ENCODE measurements around the gene SEC14L5.

The SEC14L5 gene

GRCh38 chr16:5003828-5004227 is 45.7 kb downstream of the SEC14L5 start:
- H3K9me3 Mint-ChIP-seq = no peaks in the 10 kb centered on the region
- no peaks in the 10 kb centered on the region for H3K27me3 Mint-ChIP-seq
- H3K4me3 Mint-ChIP-seq = no peak overlapping the region
- no peak overlapping the region for H3K27ac Mint-ChIP-seq
- no peaks in the 10 kb centered on the region for H3K36me3 Mint-ChIP-seq
- H3K4me1 Mint-ChIP-seq = no peaks in the 10 kb centered on the region

- Mint-ChIP-seq H3K4me1 (no peaks in the 10 kb centered on the region), H3K4me3 (no peak overlapping the region), H3K27me3 (no peaks in the 10 kb centered on the region), H3K9me3 (no peaks in the 10 kb centered on the region), H3K36me3 (no peaks in the 10 kb centered on the region), H3K27ac (no peak overlapping the region)
Measured at GRCh38 chr16:5004311-5004710, 46.2 kb downstream of the SEC14L5 start.

DNA sequence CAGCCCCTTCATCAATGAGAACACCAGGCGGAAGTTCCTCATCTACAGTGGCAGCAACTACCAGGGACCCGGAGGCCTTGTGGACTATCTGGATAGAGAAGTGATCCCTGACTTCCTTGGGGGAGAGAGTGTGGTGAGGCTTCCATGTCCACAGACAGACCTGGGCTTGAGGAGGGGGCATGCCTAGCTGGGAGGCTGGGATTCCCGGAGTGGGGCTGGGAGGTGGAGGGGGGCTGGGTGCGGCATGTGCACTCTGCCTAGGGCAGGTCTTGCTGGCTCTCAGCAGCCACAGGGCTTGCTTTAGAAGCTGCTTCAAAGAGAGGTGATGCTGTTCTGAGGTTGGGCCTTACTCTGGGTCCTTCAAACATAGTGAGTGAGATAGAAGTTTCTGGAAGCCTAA is 47.8 kb downstream of the SEC14L5 start:
- Mint-ChIP-seq H3K9me3 (no peaks in the 10 kb centered on the region), H3K27me3 (no peaks in the 10 kb centered on the region), H3K4me3 (no peak overlapping the region), H3K27ac (no peak overlapping the region), H3K4me1 (no peaks in the 10 kb centered on the region), H3K36me3 (no peaks in the 10 kb centered on the region)

- Mint-ChIP-seq H3K4me1 (no peaks in the 10 kb centered on the region), H3K27me3 (no peaks in the 10 kb centered on the region), H3K4me3 (no peak overlapping the region), H3K36me3 (no peaks in the 10 kb centered on the region), H3K9me3 (no peaks in the 10 kb centered on the region), H3K27ac (no peak overlapping the region)
Measured at GRCh38 chr16:5006348-5007193, 48.4 kb downstream of the SEC14L5 start.

- Mint-ChIP-seq H3K36me3 (no peaks in the 10 kb centered on the region), H3K27ac (no peak overlapping the region), H3K27me3 (no peaks in the 10 kb centered on the region), H3K9me3 (no peaks in the 10 kb centered on the region), H3K4me1 (no peaks in the 10 kb centered on the region), H3K4me3 (no peak overlapping the region)
Measured at GRCh38 chr16:5007256-5007655, 49.1 kb downstream of the SEC14L5 start.

GRCh38 chr16:5008311-5008731 is 50.2 kb downstream of the SEC14L5 start:
- Mint-ChIP-seq H3K9me3 (no peaks in the 10 kb centered on the region), H3K4me1 (no peaks in the 10 kb centered on the region), H3K27me3 (no peaks in the 10 kb centered on the region), H3K4me3 (no peak overlapping the region), H3K36me3 (no peaks in the 10 kb centered on the region), H3K27ac (no peak overlapping the region)

- Mint-ChIP-seq H3K4me3 (no peak overlapping the region), H3K27me3 (no peaks in the 10 kb centered on the region), H3K27ac (no peak overlapping the region), H3K36me3 (no peaks in the 10 kb centered on the region), H3K9me3 (no peaks in the 10 kb centered on the region), H3K4me1 (no peaks in the 10 kb centered on the region)
Measured at GRCh38 chr16:5010576-5011329, 52.6 kb downstream of the SEC14L5 start.

GRCh38 chr16:5011637-5012036 is 53.5 kb downstream of the SEC14L5 start:
- H3K27me3 Mint-ChIP-seq = no peaks in the 10 kb centered on the region
- H3K4me3 Mint-ChIP-seq = no peak overlapping the region
- H3K9me3 Mint-ChIP-seq = no peaks in the 10 kb centered on the region
- H3K4me1 Mint-ChIP-seq = no peaks in the 10 kb centered on the region
- no peaks in the 10 kb centered on the region for H3K36me3 Mint-ChIP-seq
- H3K27ac Mint-ChIP-seq = no peak overlapping the region

DNA sequence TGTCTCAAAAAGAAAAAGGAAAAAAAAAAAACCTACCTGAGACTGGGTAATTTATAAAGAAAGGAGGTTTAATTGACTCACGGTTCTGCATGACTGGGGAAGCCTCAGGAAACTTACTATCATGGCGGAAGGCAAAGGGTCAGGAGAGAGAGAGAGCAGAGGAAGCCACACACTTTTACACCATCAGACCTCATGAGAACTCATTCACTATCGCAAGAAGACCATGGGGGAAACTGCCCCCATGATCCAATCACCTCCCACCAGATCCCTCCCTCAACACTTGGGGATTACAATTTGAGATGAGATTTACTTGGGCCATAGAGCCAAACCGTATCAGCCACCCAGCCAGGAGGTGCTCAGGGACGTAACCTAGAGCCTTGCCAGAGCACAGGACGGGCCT is 54.8 kb downstream of the SEC14L5 start:
- no peaks in the 10 kb centered on the region for H3K27me3 Mint-ChIP-seq
- H3K4me3 Mint-ChIP-seq = no peak overlapping the region
- no peaks in the 10 kb centered on the region for H3K36me3 Mint-ChIP-seq
- no peaks in the 10 kb centered on the region for H3K9me3 Mint-ChIP-seq
- H3K4me1 Mint-ChIP-seq = no peaks in the 10 kb centered on the region
- H3K27ac Mint-ChIP-seq = no peak overlapping the region

DNA sequence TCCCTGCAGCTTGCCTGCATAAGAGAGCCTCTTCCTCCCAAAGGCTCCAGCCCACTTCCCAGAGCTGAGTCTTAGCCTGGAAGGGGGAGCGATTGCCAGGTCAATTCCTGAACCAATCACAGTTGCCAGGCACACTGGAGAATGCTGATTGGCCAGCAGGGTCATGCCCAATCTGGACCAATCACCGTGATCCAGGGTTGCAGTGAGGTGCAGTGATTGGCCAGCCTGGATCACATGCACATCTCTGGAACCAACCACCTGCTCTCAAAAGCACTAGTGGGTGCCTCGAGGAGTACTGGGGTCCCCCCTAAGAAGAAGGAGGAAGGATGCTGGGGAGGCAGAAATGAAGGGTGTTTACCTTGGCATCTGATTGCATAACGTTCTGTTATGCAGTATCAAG is 57.2 kb downstream of the SEC14L5 start:
- H3K27ac Mint-ChIP-seq = no peak overlapping the region
- no peak overlapping the region for H3K4me3 Mint-ChIP-seq
- no peaks in the 10 kb centered on the region for H3K36me3 Mint-ChIP-seq
- no peaks in the 10 kb centered on the region for H3K4me1 Mint-ChIP-seq
- H3K9me3 Mint-ChIP-seq = no peaks in the 10 kb centered on the region
- H3K27me3 Mint-ChIP-seq = no peaks in the 10 kb centered on the region

GRCh38 chr16:5015887-5016286 is 57.8 kb downstream of the SEC14L5 start:
- Mint-ChIP-seq H3K36me3 (no peaks in the 10 kb centered on the region), H3K4me1 (no peaks in the 10 kb centered on the region), H3K27ac (no peak overlapping the region), H3K4me3 (no peak overlapping the region), H3K27me3 (no peaks in the 10 kb centered on the region), H3K9me3 (no peaks in the 10 kb centered on the region)

DNA sequence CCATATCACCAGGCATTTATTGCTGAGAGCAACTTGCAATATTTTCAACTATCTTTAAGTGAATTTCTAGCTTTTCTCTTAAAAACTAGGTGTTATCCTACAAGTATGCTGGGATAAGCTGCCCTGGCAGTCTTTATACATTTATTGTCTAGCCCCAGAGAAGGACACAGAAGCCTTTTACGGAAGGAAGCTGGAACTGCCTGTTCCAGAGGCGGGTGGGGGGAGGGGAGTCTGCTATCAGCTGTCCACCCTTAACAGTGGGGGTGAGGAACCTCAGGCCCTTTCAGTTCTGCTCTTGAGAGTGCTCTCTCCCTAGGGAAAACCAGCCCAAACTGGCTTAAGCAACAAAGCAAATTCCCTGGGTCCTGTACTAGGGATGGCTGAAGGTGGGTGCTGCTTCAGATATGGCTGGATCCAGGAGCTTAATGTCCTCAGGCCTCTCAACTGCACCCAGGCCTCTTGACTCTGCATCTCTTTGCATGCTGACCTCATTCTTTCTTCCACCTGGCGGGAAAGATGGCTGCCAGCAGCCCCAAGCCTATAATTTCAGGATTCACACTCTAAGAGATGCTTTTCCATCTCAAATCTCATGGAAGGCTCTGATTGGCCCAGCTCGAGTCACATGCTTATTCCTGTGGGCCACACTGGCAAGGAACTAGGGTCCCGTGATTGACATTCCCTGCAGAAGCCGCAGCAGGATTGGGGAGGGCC is 59.0 kb downstream of the SEC14L5 start:
- Mint-ChIP-seq H3K9me3 (no peaks in the 10 kb centered on the region), H3K36me3 (no peaks in the 10 kb centered on the region), H3K27me3 (peaks cover 1% of the 10 kb centered on the region), H3K4me1 (no peaks in the 10 kb centered on the region), H3K27ac (no peak overlapping the region), H3K4me3 (no peak overlapping the region)

GRCh38 chr16:5017678-5017969 is 59.5 kb downstream of the SEC14L5 start:
- Mint-ChIP-seq H3K27me3 (peaks cover 1% of the 10 kb centered on the region), H3K4me1 (no peaks in the 10 kb centered on the region), H3K27ac (no peak overlapping the region), H3K36me3 (no peaks in the 10 kb centered on the region), H3K9me3 (no peaks in the 10 kb centered on the region), H3K4me3 (no peak overlapping the region)

DNA sequence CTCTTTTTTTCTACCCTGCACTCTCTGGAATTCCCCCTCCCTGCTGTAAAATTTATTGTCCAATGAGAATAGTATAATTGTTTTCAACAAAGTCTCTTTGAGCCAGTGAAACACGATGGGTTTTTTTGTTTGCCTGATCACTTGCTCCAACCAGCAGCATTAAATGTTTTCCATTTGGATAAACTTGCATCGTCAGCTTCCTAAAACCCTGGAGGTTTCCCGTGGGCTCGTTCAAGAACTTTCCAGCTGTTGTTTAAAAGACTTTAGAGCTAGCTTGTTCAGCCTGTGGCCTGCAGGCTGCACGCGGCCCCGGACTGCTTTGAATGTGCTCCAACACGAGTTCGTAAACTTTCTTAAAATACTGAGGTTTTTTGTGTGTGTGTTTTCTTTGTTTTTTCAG is 60.7 kb downstream of the SEC14L5 start:
- H3K27me3 Mint-ChIP-seq = peaks cover 1% of the 10 kb centered on the region
- H3K27ac Mint-ChIP-seq = no peak overlapping the region
- H3K36me3 Mint-ChIP-seq = no peaks in the 10 kb centered on the region
- no peak overlapping the region for H3K4me3 Mint-ChIP-seq
- H3K9me3 Mint-ChIP-seq = no peaks in the 10 kb centered on the region
- H3K4me1 Mint-ChIP-seq = no peaks in the 10 kb centered on the region

GRCh38 chr16:5019775-5020174 is 61.6 kb downstream of the SEC14L5 start:
- no peaks in the 10 kb centered on the region for H3K9me3 Mint-ChIP-seq
- H3K27me3 Mint-ChIP-seq = peaks cover 1% of the 10 kb centered on the region
- H3K4me3 Mint-ChIP-seq = no peak overlapping the region
- H3K36me3 Mint-ChIP-seq = no peaks in the 10 kb centered on the region
- H3K27ac Mint-ChIP-seq = no peak overlapping the region
- H3K4me1 Mint-ChIP-seq = no peaks in the 10 kb centered on the region

DNA sequence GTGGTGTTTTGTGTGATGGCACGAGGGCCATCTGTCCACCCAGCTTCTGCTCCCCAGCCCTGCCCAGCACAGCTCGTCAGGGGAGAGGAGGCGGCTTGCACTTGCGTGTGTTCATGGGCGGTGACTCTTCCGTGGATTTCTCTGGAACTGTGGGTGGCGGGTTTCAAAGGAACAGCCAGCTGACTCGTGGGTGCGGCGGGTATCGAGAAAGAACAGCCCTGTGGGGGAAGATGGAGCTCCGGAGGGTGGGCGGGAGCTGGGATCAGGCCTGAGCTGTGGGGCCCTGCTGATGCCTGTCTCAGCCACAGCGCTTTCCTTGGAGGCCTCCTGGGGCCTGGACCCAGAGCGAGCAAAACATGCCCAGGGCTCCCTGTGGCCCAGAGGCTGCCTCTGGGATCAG is 62.4 kb downstream of the SEC14L5 start:
- Mint-ChIP-seq H3K36me3 (no peaks in the 10 kb centered on the region), H3K4me1 (no peaks in the 10 kb centered on the region), H3K9me3 (no peaks in the 10 kb centered on the region), H3K27me3 (peaks cover 1% of the 10 kb centered on the region), H3K27ac (no peak overlapping the region), H3K4me3 (no peak overlapping the region)

All from activated naive CD4-positive, alpha-beta T cell treated with anti-CD3 and anti-CD28 coated beads, Interleukin-2, amount 50 U/mL, for 24 hours (primary cell).